Spleen (tissue), 7 donors: ENCODE results near the gene TCP10L.

Experiments used
- POLR2AphosphoS5 ChIP-seq, 3 donors: sonication (generic); formaldehyde crosslinking; IDR thresholded peaks; one replicate each; pipeline ENCODE4 v1.5.1; 2017; ENCODE audit warnings: antibody characterized with exemption in 3 of 3
- TF ChIP-seq, protein P1 (sequence below), 11 experiments: fragments of 200-600 bp in 7 of 11; fragments of 450-650 bp in 4 of 11; sonication (generic) in 4 of 11; IDR thresholded peaks in 8 of 11; conservative IDR thresholded peaks in 3 of 11; 1 replicate in 7 of 11; 2 replicates in 4 of 11; pipeline versions ENCODE4 v1.4.0 to v1.8.0; 2016 to 2021; ENCODE audit warnings: antibody characterized with exemption in 11 of 11, inconsistent platforms in 4 of 11, mild to moderate bottlenecking in 1 of 11
- donor health status: DM: no; HTN: no; CAD: no; lungs with moderate emphysema.
- donor health status: DM: no; HTN: no; CAD: no.
- donor health status: DM: no; HTN: no; CAD: no.

DNA sequence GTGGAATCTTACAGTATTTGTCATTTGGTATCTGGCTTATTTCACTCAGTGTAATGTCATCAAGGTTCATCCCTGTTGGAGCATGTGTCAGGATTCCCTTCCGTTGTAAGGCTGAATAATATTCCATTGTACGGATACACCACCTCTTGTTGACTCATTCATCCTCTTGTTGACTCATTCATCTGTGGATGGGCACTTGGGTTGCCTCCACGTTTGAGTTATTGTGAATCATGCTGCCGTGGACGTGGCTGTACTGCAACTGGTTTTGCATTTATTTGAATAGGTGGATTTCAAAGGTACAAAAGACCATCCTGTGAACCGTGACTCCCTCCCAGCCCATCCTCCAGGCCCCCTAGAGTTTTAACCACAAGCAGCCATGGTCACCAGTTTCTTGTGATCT is 11.9 kb upstream of the TCP10L start:
- no peak for TF ChIP-seq POLR2AphosphoS5 (IDR thresholded peaks at IDR 0.05)
- TF ChIP-seq, protein P1, sequence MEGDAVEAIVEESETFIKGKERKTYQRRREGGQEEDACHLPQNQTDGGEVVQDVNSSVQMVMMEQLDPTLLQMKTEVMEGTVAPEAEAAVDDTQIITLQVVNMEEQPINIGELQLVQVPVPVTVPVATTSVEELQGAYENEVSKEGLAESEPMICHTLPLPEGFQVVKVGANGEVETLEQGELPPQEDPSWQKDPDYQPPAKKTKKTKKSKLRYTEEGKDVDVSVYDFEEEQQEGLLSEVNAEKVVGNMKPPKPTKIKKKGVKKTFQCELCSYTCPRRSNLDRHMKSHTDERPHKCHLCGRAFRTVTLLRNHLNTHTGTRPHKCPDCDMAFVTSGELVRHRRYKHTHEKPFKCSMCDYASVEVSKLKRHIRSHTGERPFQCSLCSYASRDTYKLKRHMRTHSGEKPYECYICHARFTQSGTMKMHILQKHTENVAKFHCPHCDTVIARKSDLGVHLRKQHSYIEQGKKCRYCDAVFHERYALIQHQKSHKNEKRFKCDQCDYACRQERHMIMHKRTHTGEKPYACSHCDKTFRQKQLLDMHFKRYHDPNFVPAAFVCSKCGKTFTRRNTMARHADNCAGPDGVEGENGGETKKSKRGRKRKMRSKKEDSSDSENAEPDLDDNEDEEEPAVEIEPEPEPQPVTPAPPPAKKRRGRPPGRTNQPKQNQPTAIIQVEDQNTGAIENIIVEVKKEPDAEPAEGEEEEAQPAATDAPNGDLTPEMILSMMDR (IDR thresholded peaks at IDR 0.05 in 8 of 11, conservative IDR thresholded peaks at IDR 0.05 in 3 of 11), result no peak
